PFSK-1 (cell line): ENCODE data around the gene COL19A1.

ENCODE experiments used
- FOXP2 ChIP-seq: optimal IDR thresholded peaks from 2 replicates; pipeline ENCODE3; 2011; ENCODE audit warnings: borderline replicate concordance, control low read depth, inconsistent platforms; ENCODE audit not compliant: insufficient read depth; ENCODE audit errors: extremely low read length, extremely low read depth
- POLR2AphosphoS5 ChIP-seq: IDR thresholded peaks from 2 replicates; pipeline ENCODE4 v1.6.1; 2012; ENCODE audit warnings: low read depth, mild to moderate bottlenecking, control low read depth, low read length, moderate library complexity
- TF ChIP-seq, protein P1 (sequence below), 2 experiments: IDR thresholded peaks; 2 replicates each; pipeline versions ENCODE4 v1.6.1 to v1.8.0; 2011 to 2012; ENCODE audit warnings: low read depth in 2 of 2, low read length in 2 of 2, control low read depth in 1 of 2, inconsistent platforms in 1 of 2, mild to moderate bottlenecking in 1 of 2, moderate library complexity in 1 of 2; ENCODE audit not compliant: insufficient read depth in 1 of 2

DNA sequence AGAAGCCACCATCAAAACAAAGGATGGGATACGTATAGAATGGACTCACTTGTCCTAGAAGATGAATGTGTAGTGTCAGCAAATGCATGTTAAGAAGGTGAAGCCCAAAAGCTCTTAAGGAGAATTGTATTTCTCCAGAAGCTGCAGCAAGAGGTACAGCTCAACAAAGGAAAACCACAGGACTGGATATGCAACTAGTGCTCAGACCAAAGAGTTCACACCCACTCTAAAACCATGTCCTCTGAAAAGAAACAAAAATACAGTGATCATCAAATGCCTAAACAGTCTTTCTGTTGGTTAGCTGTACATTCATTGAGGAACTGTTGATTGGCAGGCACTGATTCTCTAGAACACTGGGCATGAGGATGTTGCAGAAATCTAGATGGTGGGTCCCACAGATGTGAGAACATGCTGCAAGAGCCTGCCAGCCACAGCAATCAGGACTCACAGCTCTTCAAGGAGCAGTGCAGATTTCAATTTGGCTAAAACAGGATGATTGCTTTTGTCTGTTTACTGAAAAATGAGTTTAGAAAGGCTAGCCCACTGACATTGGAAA, 342.0 kb downstream of the COL19A1 start:
- no peak for TF ChIP-seq FOXP2
- TF ChIP-seq POLR2AphosphoS5 = no peak
- TF ChIP-seq, protein P1, sequence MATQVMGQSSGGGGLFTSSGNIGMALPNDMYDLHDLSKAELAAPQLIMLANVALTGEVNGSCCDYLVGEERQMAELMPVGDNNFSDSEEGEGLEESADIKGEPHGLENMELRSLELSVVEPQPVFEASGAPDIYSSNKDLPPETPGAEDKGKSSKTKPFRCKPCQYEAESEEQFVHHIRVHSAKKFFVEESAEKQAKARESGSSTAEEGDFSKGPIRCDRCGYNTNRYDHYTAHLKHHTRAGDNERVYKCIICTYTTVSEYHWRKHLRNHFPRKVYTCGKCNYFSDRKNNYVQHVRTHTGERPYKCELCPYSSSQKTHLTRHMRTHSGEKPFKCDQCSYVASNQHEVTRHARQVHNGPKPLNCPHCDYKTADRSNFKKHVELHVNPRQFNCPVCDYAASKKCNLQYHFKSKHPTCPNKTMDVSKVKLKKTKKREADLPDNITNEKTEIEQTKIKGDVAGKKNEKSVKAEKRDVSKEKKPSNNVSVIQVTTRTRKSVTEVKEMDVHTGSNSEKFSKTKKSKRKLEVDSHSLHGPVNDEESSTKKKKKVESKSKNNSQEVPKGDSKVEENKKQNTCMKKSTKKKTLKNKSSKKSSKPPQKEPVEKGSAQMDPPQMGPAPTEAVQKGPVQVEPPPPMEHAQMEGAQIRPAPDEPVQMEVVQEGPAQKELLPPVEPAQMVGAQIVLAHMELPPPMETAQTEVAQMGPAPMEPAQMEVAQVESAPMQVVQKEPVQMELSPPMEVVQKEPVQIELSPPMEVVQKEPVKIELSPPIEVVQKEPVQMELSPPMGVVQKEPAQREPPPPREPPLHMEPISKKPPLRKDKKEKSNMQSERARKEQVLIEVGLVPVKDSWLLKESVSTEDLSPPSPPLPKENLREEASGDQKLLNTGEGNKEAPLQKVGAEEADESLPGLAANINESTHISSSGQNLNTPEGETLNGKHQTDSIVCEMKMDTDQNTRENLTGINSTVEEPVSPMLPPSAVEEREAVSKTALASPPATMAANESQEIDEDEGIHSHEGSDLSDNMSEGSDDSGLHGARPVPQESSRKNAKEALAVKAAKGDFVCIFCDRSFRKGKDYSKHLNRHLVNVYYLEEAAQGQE (IDR thresholded peaks at IDR 0.05; ENCODE audit: insufficient read depth in 1 of 2, low read depth in 2 of 2, low read length in 2 of 2) = no peak
